HCT116 (cell line): ENCODE measurements around the gene STIMATE. TPM values are rescaled to one million over a fixed set of nuclear protein-coding genes. Genes with fewer than 3 reads are reported as not detected.

ENCODE experiments used
- ATAC-seq: fragments of 200-7000 bp; cut with Tn5 transposase; 2 replicates; pipeline ENCODE4 v1.9.1; 2020; ENCODE audit warnings: mild to moderate bottlenecking, moderate library complexity
- BruUV-seq: library from RNA; stranded (reverse); fragments of 400-500 nt; replicated peaks from 2 replicates; lab custom pipeline; 2021; lab: Mats Ljungman, UMichigan
- CTCF ChIA-PET: fragments of 300-600 bp; sonication (Branson Sonifier 250); formaldehyde crosslinking; loops from one replicate; lab custom pipeline; 2021; ENCODE audit warnings: antibody characterized with exemption; lab: Charles Lee
- POLR2A ChIA-PET: fragments of 300-600, 350-600 bp; sonication (Branson Sonifier 250); formaldehyde crosslinking; loops from one replicate; lab custom pipeline; 2021; ENCODE audit warnings: antibody characterized with exemption; lab: Charles Lee
- RAD21 ChIA-PET, 2 experiments: fragments of 300-600 bp; sonication (Branson Sonifier 250); formaldehyde crosslinking; loops; one replicate each; lab custom pipeline; 2023; ENCODE audit warnings: low total read pairs in 2 of 2; ENCODE audit not compliant: uncharacterized antibody in 2 of 2, unreplicated experiment in 2 of 2, low non-redundant PET in 1 of 2; lab: Charles Lee
- DNase-seq: peaks from one replicate; pipeline ENCODE4 v3.0.0-alpha.2; 2010; ENCODE audit warnings: low read depth, low spot score
- H2AFZ ChIP-seq: fragments of 200-600 bp; shearing (Covaris generic), sonication (generic); 2 replicates; pipeline ENCODE4 v1.6.1; 2017; ENCODE audit warnings: low read depth, mixed run types, mixed read lengths, antibody characterized with exemption, low read length; ENCODE audit not compliant: poor library complexity, severe bottlenecking
- H3K27ac ChIP-seq: 2 replicates; pipeline ENCODE4 v1.5.1; 2012; ENCODE audit warnings: low read depth, low read length
- H3K27me3 ChIP-seq: fragments of 200-600 bp; sonication (generic); 2 replicates; pipeline ENCODE4 v1.6.1; 2016; ENCODE audit warnings: mixed run types, low read length, mixed read lengths; ENCODE audit not compliant: insufficient read depth
- H3K36me3 ChIP-seq, 2 experiments: fragments of 200-500 bp in 1 of 2; fragments of 200-600 bp in 1 of 2; sonication (Bioruptor generic) in 1 of 2; sonication (generic) in 1 of 2; 2 replicates each; pipeline versions ENCODE4 v1.5.1 to v1.6.1; 2014 to 2016; ENCODE audit warnings: low read length in 2 of 2, inconsistent platforms in 1 of 2, mixed read lengths in 1 of 2, mixed run types in 1 of 2; ENCODE audit not compliant: insufficient read depth in 2 of 2, control insufficient read depth in 1 of 2
- H3K4me1 ChIP-seq, 2 experiments: fragments of 200-600 bp in 1 of 2; sonication (generic) in 1 of 2; 2 replicates each; pipeline versions ENCODE4 v1.5.1 to v1.6.1; 2012 to 2017; ENCODE audit warnings: low read length in 2 of 2, inconsistent platforms in 1 of 2, mild to moderate bottlenecking in 1 of 2, mixed read lengths in 1 of 2, mixed run types in 1 of 2, moderate library complexity in 1 of 2; ENCODE audit not compliant: insufficient read depth in 2 of 2, control insufficient read depth in 1 of 2
- H3K4me2 ChIP-seq: fragments of 200-600 bp; sonication (generic); 2 replicates; pipeline ENCODE4 v1.6.1; 2017; ENCODE audit warnings: mixed run types, low read length, mixed read lengths
- H3K4me3 ChIP-seq, 2 experiments: fragments of 200-600 bp in 1 of 2; sonication (generic) in 1 of 2; replicated peaks in 1 of 2; 2 replicates each; pipeline ENCODE4 v1.5.1; 2011 to 2016; ENCODE audit warnings: low read length in 2 of 2, control low read depth in 1 of 2, low read depth in 1 of 2, mild to moderate bottlenecking in 1 of 2, mixed read lengths in 1 of 2, mixed run types in 1 of 2
- H3K79me2 ChIP-seq: fragments of 200-600 bp; sonication (generic); 2 replicates; pipeline ENCODE4 v1.6.1; 2017; ENCODE audit warnings: mild to moderate bottlenecking, mixed run types, low read length, moderate library complexity, mixed read lengths; ENCODE audit not compliant: insufficient read depth
- H3K9ac ChIP-seq: fragments of 200-600 bp; sonication (generic); 2 replicates; pipeline ENCODE4 v1.6.1; 2016; ENCODE audit warnings: low read length, mixed read lengths
- H3K9me2 ChIP-seq: fragments of 200-600 bp; sonication (generic), shearing (Covaris generic); 2 replicates; pipeline ENCODE4 v1.6.1; 2017; ENCODE audit warnings: mixed run types, mild to moderate bottlenecking, moderate library complexity; ENCODE audit not compliant: insufficient read depth
- H3K9me3 ChIP-seq, 2 experiments: fragments of 200-500 bp in 1 of 2; fragments of 200-600 bp in 1 of 2; sonication (Bioruptor generic) in 1 of 2; sonication (generic) in 1 of 2; 2 replicates each; pipeline ENCODE4 v1.6.1; 2014 to 2017; ENCODE audit warnings: low read length in 2 of 2, mixed read lengths in 2 of 2, inconsistent platforms in 1 of 2, low read depth in 1 of 2, mild to moderate bottlenecking in 1 of 2, mixed run types in 1 of 2, moderate library complexity in 1 of 2; ENCODE audit not compliant: control insufficient read depth in 1 of 2, insufficient read depth in 1 of 2
- H4K20me1 ChIP-seq: fragments of 200-600 bp; sonication (generic), shearing (Covaris generic); 2 replicates; pipeline ENCODE4 v1.6.1; 2017; ENCODE audit warnings: mixed run types, mild to moderate bottlenecking, moderate library complexity; ENCODE audit not compliant: insufficient read depth
- CBX3 ChIP-seq: IDR thresholded peaks from 2 replicates; pipeline ENCODE4 v1.6.1; 2012; ENCODE audit warnings: low read depth
- CEBPB ChIP-seq: IDR thresholded peaks from 2 replicates; pipeline ENCODE4 v1.6.1; 2012; ENCODE audit warnings: low read depth
- EZH2phosphoT487 ChIP-seq: fragments of 200-600 bp; IDR thresholded peaks from 2 replicates; pipeline ENCODE4 v1.6.1; 2018; ENCODE audit warnings: antibody characterized with exemption, borderline replicate concordance
- FOSL1 ChIP-seq: IDR thresholded peaks from 2 replicates; pipeline ENCODE4 v1.6.1; 2012; ENCODE audit warnings: low read depth
- JUND ChIP-seq: IDR thresholded peaks from 2 replicates; pipeline ENCODE4 v1.6.1; 2012
- POLR2A ChIP-seq: IDR thresholded peaks from 2 replicates; pipeline ENCODE4 v1.7.0; 2011; ENCODE audit warnings: borderline replicate concordance; ENCODE audit not compliant: insufficient read depth, insufficient read length; ENCODE audit errors: extremely low read depth
- RAD21 ChIP-seq: IDR thresholded peaks from 2 replicates; pipeline ENCODE4 v1.6.1; 2012; ENCODE audit warnings: low read depth, mild to moderate bottlenecking
- SIN3A ChIP-seq: IDR thresholded peaks from 2 replicates; pipeline ENCODE4 v1.6.1; 2012; ENCODE audit warnings: low read depth
- TCF7L2 ChIP-seq: IDR thresholded peaks from 2 replicates; pipeline ENCODE4 v1.7.0; 2011; ENCODE audit warnings: borderline replicate concordance, inconsistent platforms; ENCODE audit not compliant: insufficient read depth, insufficient read length; ENCODE audit errors: extremely low read depth
- YY1 ChIP-seq: IDR thresholded peaks from 2 replicates; pipeline ENCODE4 v1.6.1; 2011; ENCODE audit warnings: low read length, low read depth, moderate library complexity, mild to moderate bottlenecking; ENCODE audit not compliant: insufficient replicate concordance; ENCODE audit errors: extremely low read depth
- ZFX ChIP-seq: fragments of 450-650 bp; IDR thresholded peaks from 2 replicates; pipeline ENCODE4 v1.6.1; 2017
- ZNF274 ChIP-seq: fragments of 200-500 bp; sonication (Bioruptor generic); IDR thresholded peaks from 2 replicates; pipeline ENCODE4 v1.6.1; 2014; ENCODE audit warnings: mild to moderate bottlenecking, low read depth, low read length, inconsistent platforms
- intact Hi-C: fragments of 100-400 bp; cut with micrococcal nuclease; formaldehyde crosslinking; loops from 2 replicates; pipeline ENCODE4 v1.10.0; 2022
- total RNA-seq: library from RNA; stranded (reverse); gene quantifications from one replicate; pipeline ENCODE4 v1.2.1, GENCODE V29; 2021; ENCODE audit not compliant: unreplicated experiment
- TF ChIP-seq, protein P1 (sequence below): IDR thresholded peaks from 2 replicates; pipeline ENCODE4 v1.6.1; 2011; ENCODE audit warnings: mild to moderate bottlenecking, low read length, moderate library complexity; ENCODE audit not compliant: insufficient replicate concordance; ENCODE audit errors: extremely low read depth
- TF ChIP-seq, protein P2 (sequence below): IDR thresholded peaks from 2 replicates; pipeline ENCODE4 v1.6.1; 2012
- TF ChIP-seq, protein P3 (sequence below), 3 experiments: fragments of 200-600 bp in 1 of 3; sonication (generic) in 1 of 3; IDR thresholded peaks in 2 of 3; conservative IDR thresholded peaks in 1 of 3; 2 replicates each; pipeline ENCODE4 v1.5.1; 2012 to 2017; ENCODE audit warnings: low read depth in 2 of 3, low read length in 2 of 3, antibody characterized with exemption in 1 of 3, borderline replicate concordance in 1 of 3, control low read depth in 1 of 3, mild to moderate bottlenecking in 1 of 3, mixed read lengths in 1 of 3, mixed run types in 1 of 3, moderate library complexity in 1 of 3; ENCODE audit not compliant: insufficient read depth in 1 of 3
- TF ChIP-seq, protein P4 (sequence below): IDR thresholded peaks from 2 replicates; pipeline ENCODE4 v1.6.1; 2012

STIMATE gene
- total RNA-seq, 1 experiment from 2014 or later, result 20.2 TPM

DNA sequence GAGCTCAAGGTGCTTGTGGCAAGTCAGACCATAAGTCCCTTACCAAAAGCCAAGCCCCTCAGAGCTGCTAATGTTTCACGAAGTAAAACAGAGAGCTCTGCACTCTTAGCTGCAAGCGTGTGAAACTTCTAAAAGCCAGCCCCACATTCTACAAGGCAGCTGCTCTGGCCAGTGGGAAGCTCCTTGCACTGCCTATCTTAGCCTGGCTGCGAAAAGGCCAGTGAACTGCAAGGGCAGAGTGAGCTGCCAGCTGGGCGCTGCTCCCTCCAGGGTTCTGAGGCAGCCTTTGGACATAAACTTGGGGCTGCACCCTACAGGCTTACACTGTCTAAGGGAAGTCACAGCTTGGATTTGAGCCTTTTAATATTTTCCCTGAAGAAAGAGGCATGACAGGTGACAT, 60.4 kb downstream of the STIMATE start:
- Histone ChIP-seq H3K27me3 (no peaks in the 10 kb centered on the region), H3K9me2 (no peaks in the 10 kb centered on the region), H4K20me1 (no peaks in the 10 kb centered on the region), H3K4me2 (no peak overlapping the region), H3K4me3 (no peak overlapping the region), H3K27ac (no peak overlapping the region), H3K36me3 (no peaks in the 10 kb centered on the region), H3K4me1 (peaks cover 2 to 4% of the 10 kb centered on the region in 2 experiments; a peak in 3 of 4 replicates), H3K9ac (no peak overlapping the region), H3K79me2 (no peaks in the 10 kb centered on the region), H3K9me3 (no peaks in the 10 kb centered on the region), H2AFZ (no peak overlapping the region)
- DNase-seq (no peak), ATAC-seq (no peak)
- intact Hi-C loops, result no loop called here
- TF ChIP-seq EZH2phosphoT487 (no peak), JUND (no peak), ZNF274 (no peak), CBX3 (no peak), SIN3A (no peak), RAD21 (no peak), YY1 (no peak)
- TF ChIP-seq, protein P1, sequence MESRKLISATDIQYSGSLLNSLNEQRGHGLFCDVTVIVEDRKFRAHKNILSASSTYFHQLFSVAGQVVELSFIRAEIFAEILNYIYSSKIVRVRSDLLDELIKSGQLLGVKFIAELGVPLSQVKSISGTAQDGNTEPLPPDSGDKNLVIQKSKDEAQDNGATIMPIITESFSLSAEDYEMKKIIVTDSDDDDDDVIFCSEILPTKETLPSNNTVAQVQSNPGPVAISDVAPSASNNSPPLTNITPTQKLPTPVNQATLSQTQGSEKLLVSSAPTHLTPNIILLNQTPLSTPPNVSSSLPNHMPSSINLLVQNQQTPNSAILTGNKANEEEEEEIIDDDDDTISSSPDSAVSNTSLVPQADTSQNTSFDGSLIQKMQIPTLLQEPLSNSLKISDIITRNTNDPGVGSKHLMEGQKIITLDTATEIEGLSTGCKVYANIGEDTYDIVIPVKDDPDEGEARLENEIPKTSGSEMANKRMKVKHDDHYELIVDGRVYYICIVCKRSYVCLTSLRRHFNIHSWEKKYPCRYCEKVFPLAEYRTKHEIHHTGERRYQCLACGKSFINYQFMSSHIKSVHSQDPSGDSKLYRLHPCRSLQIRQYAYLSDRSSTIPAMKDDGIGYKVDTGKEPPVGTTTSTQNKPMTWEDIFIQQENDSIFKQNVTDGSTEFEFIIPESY, result no peak
- POLR2A ChIA-PET, result no interaction called here
- RAD21 ChIA-PET, result no interaction called here
- BruUV-seq, result no TSS peak
- CTCF ChIA-PET, result no interaction called here

DNA sequence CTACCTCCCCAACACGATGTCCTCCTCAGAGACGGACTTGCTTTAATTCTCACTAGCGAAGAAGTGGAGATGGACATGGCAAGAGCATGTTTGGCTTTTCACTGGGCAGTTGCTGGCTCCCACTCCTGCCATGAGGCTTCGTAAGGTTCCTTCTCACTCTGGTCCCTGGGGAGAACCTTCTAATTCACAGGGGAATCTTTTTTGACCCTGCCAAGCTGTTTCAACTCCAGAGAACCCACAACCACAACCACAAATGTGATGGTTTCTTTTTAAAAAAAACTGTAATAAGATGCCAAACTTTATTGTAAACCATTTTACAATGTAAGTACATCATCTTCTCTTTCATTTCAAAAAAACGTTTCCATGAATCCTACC, 60.9 kb downstream of the STIMATE start:
- H4K20me1 ChIP-seq, result no peaks in the 10 kb centered on the region
- no peak overlapping the region for H3K4me3 ChIP-seq
- no peak overlapping the region for H3K4me2 ChIP-seq
- H2AFZ ChIP-seq, result no peak overlapping the region
- peaks cover 7 to 10% of the 10 kb centered on the region in 2 experiments for H3K4me1 ChIP-seq
- no peaks in the 10 kb centered on the region for H3K27me3 ChIP-seq
- ATAC-seq, result no peak
- TF ChIP-seq FOSL1 (no peak), POLR2A (no peak), ZFX (no peak), EZH2phosphoT487 (no peak), CEBPB (no peak), ZNF274 (no peak), JUND (no peak), TCF7L2 (no peak)
- TF ChIP-seq, protein P2, sequence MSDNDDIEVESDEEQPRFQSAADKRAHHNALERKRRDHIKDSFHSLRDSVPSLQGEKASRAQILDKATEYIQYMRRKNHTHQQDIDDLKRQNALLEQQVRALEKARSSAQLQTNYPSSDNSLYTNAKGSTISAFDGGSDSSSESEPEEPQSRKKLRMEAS, result no peak
- TF ChIP-seq, protein P3, sequence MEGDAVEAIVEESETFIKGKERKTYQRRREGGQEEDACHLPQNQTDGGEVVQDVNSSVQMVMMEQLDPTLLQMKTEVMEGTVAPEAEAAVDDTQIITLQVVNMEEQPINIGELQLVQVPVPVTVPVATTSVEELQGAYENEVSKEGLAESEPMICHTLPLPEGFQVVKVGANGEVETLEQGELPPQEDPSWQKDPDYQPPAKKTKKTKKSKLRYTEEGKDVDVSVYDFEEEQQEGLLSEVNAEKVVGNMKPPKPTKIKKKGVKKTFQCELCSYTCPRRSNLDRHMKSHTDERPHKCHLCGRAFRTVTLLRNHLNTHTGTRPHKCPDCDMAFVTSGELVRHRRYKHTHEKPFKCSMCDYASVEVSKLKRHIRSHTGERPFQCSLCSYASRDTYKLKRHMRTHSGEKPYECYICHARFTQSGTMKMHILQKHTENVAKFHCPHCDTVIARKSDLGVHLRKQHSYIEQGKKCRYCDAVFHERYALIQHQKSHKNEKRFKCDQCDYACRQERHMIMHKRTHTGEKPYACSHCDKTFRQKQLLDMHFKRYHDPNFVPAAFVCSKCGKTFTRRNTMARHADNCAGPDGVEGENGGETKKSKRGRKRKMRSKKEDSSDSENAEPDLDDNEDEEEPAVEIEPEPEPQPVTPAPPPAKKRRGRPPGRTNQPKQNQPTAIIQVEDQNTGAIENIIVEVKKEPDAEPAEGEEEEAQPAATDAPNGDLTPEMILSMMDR (IDR thresholded peaks at IDR 0.05 in 2 of 3, conservative IDR thresholded peaks at IDR 0.05 in 1 of 3; ENCODE audit: borderline replicate concordance in 1 of 3, insufficient read depth in 1 of 3, low read depth in 2 of 3, low read length in 2 of 3), result no peak
- TF ChIP-seq, protein P4, sequence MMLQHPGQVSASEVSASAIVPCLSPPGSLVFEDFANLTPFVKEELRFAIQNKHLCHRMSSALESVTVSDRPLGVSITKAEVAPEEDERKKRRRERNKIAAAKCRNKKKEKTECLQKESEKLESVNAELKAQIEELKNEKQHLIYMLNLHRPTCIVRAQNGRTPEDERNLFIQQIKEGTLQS, result no peak
- ChIA-PET POLR2A (no interaction called here), RAD21 (no interaction called here), CTCF (no interaction called here)
- H3K9me2 ChIP-seq, result no peaks in the 10 kb centered on the region
- H3K79me2 ChIP-seq, result no peaks in the 10 kb centered on the region
- no TSS peak for BruUV-seq
- H3K36me3 ChIP-seq, result no peaks in the 10 kb centered on the region
- no peaks in the 10 kb centered on the region for H3K9me3 ChIP-seq
- intact Hi-C loops, result no loop called here
- H3K9ac ChIP-seq, result no peak overlapping the region
- no peak for DNase-seq
- no peak overlapping the region for H3K27ac ChIP-seq
